LNCaP clone FGC (cell line): ENCODE results near the gene GHRH.

Experiments used
- DNase-seq: peaks from one replicate; pipeline ENCODE4 v3.0.0-alpha.2; 2011; ENCODE audit warnings: low read depth
- H3K4me3 ChIP-seq: 2 replicates; pipeline ENCODE4 v1.5.1; 2011; ENCODE audit warnings: mild to moderate bottlenecking, low read depth, low read length, control low read depth
- TF ChIP-seq, protein P1 (sequence below): IDR thresholded peaks from 2 replicates; pipeline ENCODE4 v1.5.1; 2012; ENCODE audit warnings: mild to moderate bottlenecking; ENCODE audit not compliant: control insufficient read depth, insufficient read depth; ENCODE audit errors: extremely low read depth

Gene GHRH

GRCh38 chr20:37283530-37284195 lies 22.0 kb upstream of the GHRH start:
- no peak for DNase-seq
- H3K4me3 ChIP-seq = no peak overlapping the region
- TF ChIP-seq, protein P1, sequence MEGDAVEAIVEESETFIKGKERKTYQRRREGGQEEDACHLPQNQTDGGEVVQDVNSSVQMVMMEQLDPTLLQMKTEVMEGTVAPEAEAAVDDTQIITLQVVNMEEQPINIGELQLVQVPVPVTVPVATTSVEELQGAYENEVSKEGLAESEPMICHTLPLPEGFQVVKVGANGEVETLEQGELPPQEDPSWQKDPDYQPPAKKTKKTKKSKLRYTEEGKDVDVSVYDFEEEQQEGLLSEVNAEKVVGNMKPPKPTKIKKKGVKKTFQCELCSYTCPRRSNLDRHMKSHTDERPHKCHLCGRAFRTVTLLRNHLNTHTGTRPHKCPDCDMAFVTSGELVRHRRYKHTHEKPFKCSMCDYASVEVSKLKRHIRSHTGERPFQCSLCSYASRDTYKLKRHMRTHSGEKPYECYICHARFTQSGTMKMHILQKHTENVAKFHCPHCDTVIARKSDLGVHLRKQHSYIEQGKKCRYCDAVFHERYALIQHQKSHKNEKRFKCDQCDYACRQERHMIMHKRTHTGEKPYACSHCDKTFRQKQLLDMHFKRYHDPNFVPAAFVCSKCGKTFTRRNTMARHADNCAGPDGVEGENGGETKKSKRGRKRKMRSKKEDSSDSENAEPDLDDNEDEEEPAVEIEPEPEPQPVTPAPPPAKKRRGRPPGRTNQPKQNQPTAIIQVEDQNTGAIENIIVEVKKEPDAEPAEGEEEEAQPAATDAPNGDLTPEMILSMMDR = no peak

GRCh38 chr20:37282556-37282955 lies 20.9 kb upstream of the GHRH start:
- no peak for DNase-seq
- TF ChIP-seq, protein P1 = 0 out of 2 replicates have a peak, but pooled peaks have one; percentile 7

GRCh38 chr20:37280403-37280802 lies 18.8 kb upstream of the GHRH start:
- DNase-seq = no peak
- H3K4me3 ChIP-seq = no peak overlapping the region

More at GRCh38 chr20:37282556-37282955, 20.9 kb upstream of the GHRH start:
- H3K4me3 ChIP-seq = no peak overlapping the region

DNA sequence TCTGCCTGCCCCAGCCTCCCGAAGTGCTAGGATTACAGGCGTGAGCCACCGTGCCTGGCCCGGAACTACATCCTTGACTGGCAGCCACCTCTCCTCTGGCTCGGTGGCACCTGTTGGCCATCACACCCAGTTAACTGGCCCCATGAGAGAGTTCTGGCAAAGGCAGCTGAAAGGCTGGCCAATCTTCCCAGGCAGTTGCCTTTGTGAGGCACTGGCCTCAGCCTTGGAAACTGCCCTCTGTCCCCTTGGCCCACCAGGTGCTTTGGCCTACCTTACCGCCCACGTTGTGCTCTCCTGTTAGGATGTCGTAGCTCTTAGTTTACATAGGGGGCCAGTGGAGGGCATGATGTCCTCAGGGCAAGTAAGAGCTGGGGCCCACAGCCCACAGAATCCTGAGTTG lies 18.2 kb upstream of the GHRH start:
- TF ChIP-seq, protein P1 = no peak
- H3K4me3 ChIP-seq = no peak overlapping the region
- no peak for DNase-seq

More at GRCh38 chr20:37280403-37280802, 18.8 kb upstream of the GHRH start:
- TF ChIP-seq, protein P1 = no peak

DNA sequence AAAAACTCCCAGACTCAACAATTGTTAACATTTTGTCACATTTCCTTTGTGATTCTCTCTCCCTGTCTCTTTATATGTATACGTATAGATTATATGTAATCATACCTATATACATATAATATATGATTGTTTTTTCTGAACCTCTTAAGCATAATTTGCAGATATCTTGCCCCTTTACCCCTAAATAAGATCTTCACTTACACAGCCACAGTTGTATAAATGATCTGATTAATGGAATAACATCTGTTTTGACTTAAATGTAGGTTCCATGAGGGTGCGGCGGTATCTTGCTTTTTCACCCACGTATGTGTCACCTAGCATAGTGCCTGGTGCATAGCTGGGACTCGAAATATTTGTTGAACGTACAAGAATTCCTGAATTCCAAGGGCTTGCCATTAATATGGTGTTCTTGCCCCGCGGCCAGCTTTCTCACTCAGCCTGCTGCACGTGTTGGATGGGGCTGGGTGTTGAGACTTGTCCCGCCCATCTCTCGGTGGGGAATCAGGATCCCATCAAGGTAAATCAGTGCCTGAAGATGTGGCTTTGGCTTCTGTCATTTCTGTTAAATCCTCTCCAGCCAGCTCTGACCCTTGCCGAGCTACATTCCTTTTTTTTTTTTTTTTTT lies 17.5 kb upstream of the GHRH start:
- TF ChIP-seq, protein P1 = no peak
- no peak overlapping the region for H3K4me3 ChIP-seq
- no peak for DNase-seq

DNA sequence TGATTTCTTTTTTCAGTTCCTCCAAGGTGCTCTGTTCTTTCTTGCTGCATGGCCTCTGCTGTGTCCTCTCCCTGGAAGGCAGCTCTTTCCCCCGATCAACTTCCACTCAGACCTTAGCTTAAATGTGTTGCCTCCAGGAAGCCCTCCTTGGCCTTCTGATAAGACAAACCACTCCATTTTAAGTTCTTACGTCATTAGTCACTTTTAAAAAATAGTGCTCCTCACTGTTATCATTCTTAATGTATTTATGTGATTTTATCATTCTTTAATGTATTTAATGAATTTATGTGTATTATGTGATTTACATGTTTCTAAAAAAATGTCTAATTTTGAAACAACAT lies 15.6 kb upstream of the GHRH start:
- no peak for DNase-seq
- no peak overlapping the region for H3K4me3 ChIP-seq
- TF ChIP-seq, protein P1 = no peak
